GM21515 (cell line): ENCODE measurements around the gene TM4SF4.
"Not testable (repeated sequence)": the region's sequence is repeated elsewhere in the genome, so short reads cannot be mapped to it uniquely, and the experiment has no call there.

Source experiments
- ATAC-seq: cut with Tn5 transposase; IDR thresholded peaks from one replicate; pipeline ENCODE4 v1.9.1; 2021; ENCODE audit not compliant: unreplicated experiment

Gene TM4SF4

GRCh38 chr3:149474250-149474817 lies at the start of gene TM4SF4:
TM4SF4 (plus strand) TSS chr3:149474697; CDS start chr3:149474878, 181 bp downstream.
- ATAC-seq, result no peak

GRCh38 chr3:149424918-149425317 lies 49.6 kb upstream of the TM4SF4 start:
- ATAC-seq, result no peak

DNA sequence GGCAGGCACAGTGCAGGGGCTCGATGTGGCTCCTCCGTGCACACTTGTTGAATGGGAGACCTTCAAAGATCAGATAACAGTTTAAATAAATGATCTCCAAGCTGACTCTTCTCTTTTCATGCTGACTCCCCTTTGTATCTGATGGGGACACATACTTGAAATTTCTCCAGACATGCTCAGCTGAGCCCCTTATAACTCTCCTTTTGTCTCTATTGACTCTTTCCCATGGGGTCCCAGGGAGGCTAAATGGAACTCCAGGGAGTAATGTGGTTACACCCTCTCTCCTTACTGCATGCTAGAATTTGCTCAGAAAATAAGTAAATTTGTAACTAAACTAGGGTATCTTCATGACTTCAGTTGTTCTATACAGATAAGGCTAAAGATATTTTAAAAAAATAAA lies 48.2 kb upstream of the TM4SF4 start:
- ATAC-seq, result no peak

DNA sequence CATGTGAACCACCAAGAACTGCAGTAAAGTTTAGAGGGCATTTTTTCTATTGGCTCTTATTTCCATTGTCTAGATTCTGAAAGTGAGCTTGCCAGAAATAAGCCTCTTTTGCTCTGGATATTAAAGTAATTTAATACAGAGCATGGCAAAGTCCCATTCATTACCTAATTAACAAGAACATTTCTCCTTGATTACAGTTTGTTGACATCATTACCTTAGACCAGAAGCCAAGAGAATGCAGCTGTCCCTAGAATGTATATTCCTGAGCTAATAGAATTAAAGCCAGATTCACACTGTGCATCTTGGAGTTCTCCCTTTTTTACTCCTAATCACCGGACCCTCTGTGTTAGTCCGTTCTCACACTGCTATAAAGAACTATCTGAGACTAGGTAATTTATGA lies 46.4 kb upstream of the TM4SF4 start:
- ATAC-seq, result no peak

- no peak for ATAC-seq
Observed at GRCh38 chr3:149430216-149430615, 44.3 kb upstream of the TM4SF4 start.

- no peak for ATAC-seq
Observed at GRCh38 chr3:149432149-149432548, 42.3 kb upstream of the TM4SF4 start.

DNA sequence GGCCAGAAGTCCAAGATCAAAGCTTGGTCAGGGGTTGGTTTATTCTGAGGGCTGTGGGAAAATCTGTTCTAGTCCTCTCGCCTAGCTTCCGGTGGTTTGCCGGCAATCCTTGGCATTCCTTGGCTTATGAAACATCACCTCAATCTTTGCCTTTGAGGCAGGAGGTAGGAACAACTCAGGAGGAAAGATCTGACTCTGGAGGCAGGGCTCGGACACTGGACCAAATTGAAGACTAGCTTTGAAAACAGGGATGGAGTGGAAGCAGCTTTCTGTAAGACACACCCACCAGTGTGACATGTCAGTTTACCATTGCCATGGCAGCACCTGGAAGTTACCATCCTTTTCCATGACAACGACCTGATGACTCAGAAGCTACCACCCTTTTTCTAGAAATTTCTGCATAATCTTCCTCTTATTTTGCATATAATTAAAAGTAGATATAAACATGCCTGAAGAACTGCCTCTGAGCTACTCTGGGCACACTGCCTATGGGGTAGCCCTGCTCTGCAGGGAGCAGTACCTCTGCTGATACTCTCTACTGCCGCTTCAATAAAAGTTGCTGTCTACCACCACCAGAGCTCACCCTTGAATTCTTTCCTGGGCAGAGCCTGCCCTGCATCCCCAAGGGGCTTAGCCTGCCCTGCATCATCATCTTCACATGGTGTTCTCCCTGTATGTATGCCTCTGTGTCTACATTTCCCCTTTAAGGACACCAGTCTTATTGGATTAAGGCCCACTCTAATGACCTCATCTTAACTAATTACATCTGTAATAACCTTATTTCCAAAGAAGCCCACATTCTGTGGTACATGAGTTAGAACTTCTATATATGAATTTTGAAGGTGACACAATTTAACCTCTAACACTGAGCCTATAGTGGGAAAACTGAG lies 38.3 kb upstream of the TM4SF4 start:
- ATAC-seq, result no peak

- no peak for ATAC-seq
Observed at GRCh38 chr3:149437286-149437685, 37.2 kb upstream of the TM4SF4 start.

- ATAC-seq, result no peak
Observed at GRCh38 chr3:149437710-149438109, 36.8 kb upstream of the TM4SF4 start.

GRCh38 chr3:149438981-149439380 lies 35.5 kb upstream of the TM4SF4 start:
- ATAC-seq, result no peak

- ATAC-seq, result no peak
Observed at GRCh38 chr3:149441642-149442041, 32.9 kb upstream of the TM4SF4 start.

DNA sequence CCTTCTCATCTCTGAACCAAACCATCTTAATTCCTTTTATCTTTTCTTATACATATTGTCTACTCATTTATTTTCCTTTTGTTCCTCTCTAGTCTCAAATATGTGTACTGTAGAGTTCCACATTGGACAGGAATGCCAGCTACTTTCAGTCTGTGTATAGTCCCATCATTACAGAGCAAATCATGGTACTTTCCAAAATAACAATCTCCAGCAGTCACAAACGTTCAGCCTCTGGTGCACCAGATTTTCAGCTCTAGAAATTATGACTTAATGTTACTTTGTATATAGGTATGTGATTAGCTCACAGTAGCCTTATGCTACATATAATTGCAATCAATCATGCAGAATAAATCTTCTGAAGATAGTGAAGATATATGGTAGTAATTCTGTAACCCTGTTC lies 32.5 kb upstream of the TM4SF4 start:
- no peak for ATAC-seq

- ATAC-seq, result no peak
Observed at GRCh38 chr3:149442851-149443544, 31.5 kb upstream of the TM4SF4 start.

- no peak for ATAC-seq
Observed at GRCh38 chr3:149443545-149443912, 31.0 kb upstream of the TM4SF4 start.

- ATAC-seq, result not testable (repeated sequence)
Observed at GRCh38 chr3:149444867-149445266, 29.6 kb upstream of the TM4SF4 start.

GRCh38 chr3:149448331-149448831 lies 26.1 kb upstream of the TM4SF4 start:
- no peak for ATAC-seq

DNA sequence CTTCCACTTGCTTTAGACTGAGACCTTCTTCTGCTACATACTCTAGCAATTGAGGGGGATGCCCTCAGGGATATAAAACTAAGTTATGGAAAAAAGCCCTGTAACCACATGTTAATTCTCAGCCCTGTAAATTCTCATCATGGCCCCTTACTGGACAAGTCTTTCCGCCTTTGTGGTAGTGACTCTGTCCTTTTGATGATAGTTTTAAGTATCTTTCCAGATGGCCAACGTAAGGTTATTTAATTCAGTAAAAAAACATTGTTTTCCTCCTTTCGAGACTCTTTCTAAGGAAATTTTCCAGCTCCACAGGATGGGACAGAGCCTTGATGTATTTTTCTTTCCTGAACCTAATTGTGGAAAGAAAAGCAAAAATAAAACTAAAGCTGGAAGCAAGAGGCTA lies 25.3 kb upstream of the TM4SF4 start:
- ATAC-seq, result no peak

GRCh38 chr3:149449799-149450198 lies 24.7 kb upstream of the TM4SF4 start:
- ATAC-seq, result no peak

GRCh38 chr3:149450281-149450680 lies 24.2 kb upstream of the TM4SF4 start:
- no peak for ATAC-seq

- no peak for ATAC-seq
Observed at GRCh38 chr3:149452036-149452435, 22.5 kb upstream of the TM4SF4 start.

DNA sequence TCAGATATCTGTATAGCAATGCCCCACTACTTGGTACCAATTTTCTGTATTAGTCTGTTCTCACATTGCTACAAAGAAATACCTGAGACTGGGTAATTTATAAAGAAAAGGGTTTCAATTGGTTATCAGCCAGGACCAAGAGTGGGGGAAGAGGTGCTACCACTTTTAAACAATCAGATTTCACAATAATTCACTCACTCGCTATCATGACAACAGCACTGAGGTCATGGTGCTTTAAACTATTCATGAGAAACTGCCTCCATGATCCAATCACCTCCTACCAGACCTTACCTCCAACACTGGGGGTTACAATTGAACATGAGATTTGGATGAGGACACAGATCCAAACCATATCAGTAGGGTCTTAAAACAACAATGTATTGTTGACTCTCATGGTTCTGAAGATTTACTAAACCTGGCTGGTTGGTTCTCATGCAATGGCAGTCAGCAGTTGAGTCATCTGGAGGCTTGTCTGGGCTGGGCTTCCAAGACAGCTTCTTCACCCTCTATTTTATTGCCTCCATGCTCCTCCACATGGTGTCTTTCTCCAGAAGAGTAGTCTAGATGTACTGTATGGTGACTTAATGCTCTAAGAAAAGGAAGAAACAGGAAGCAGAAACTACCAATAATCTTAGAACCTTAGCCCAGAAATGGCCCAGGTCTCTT lies 21.2 kb upstream of the TM4SF4 start:
- ATAC-seq, result no peak
